ENCODE results near the gene FRYL. TPM values are rescaled to one million over a fixed set of nuclear protein-coding genes. Genes with fewer than 3 reads are reported as not detected.

FRYL gene
- total RNA-seq, 1 donor from 2014 or later = 31.7 TPM

- TF ChIP-seq CTCF (IDR thresholded peaks at IDR 0.05; ENCODE audit: insufficient read depth, low read length, poor library complexity, severe bottlenecking) = no peak
- no peak for DNase-seq (ENCODE audit: low read depth)
- H3K36me3 ChIP-seq (ENCODE audit: control insufficient read depth, insufficient read depth, low read length) = peaks cover 1% of the 10 kb centered on the region
- H3K27me3 ChIP-seq (ENCODE audit: control insufficient read depth, insufficient read depth, low read length) = no peaks in the 10 kb centered on the region
- no peak overlapping the region for H3K4me3 ChIP-seq (ENCODE audit: low read depth, low read length)
Observed at GRCh38 chr4:48504026-48504330, 276.1 kb downstream of the FRYL start.

- Histone ChIP-seq H3K27me3 (ENCODE audit: control insufficient read depth, insufficient read depth, low read length) (no peaks in the 10 kb centered on the region), H3K36me3 (ENCODE audit: control insufficient read depth, insufficient read depth, low read length) (no peaks in the 10 kb centered on the region), H3K4me3 (ENCODE audit: low read depth, low read length) (no peak overlapping the region)
- DNase-seq (ENCODE audit: low read depth) = no peak
- TF ChIP-seq CTCF (IDR thresholded peaks at IDR 0.05; ENCODE audit: insufficient read depth, low read length, poor library complexity, severe bottlenecking) = no peak
Observed at GRCh38 chr4:48503233-48504025, 276.6 kb downstream of the FRYL start.

GRCh38 chr4:48499551-48500066 lies 280.5 kb downstream of the FRYL start:
- no peaks in the 10 kb centered on the region for H3K27me3 ChIP-seq (ENCODE audit: control insufficient read depth, insufficient read depth, low read length)
- no peak for TF ChIP-seq CTCF (IDR thresholded peaks at IDR 0.05; ENCODE audit: insufficient read depth, low read length, poor library complexity, severe bottlenecking)

DNA sequence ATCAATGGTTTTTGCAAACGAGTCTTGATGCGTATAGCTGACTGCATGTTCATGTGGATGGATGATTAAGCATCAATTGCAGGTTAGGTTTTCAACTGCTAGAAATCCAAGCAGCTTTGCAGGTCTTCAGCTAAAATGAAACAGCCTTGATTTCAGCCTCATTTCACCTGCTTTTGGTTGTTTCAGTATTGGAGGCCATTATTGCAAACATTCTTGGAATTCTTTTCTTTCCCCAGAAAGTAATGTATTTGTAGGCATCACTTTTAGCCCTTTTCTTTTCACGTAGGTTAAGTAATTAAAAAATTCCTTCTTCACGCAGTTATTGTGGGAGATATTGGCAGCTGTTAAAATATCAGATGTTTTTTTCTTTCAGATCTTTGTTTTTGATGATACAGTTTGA lies 281.2 kb downstream of the FRYL start:
- Histone ChIP-seq H3K27me3 (ENCODE audit: control insufficient read depth, insufficient read depth, low read length) (no peaks in the 10 kb centered on the region), H3K36me3 (ENCODE audit: control insufficient read depth, insufficient read depth, low read length) (no peaks in the 10 kb centered on the region), H3K4me3 (ENCODE audit: low read depth, low read length) (no peak overlapping the region)
- no peak for TF ChIP-seq CTCF (IDR thresholded peaks at IDR 0.05; ENCODE audit: insufficient read depth, low read length, poor library complexity, severe bottlenecking)
- no peak for DNase-seq (ENCODE audit: low read depth)

More at GRCh38 chr4:48499551-48500066, 280.5 kb downstream of the FRYL start:
- no peaks in the 10 kb centered on the region for H3K36me3 ChIP-seq (ENCODE audit: control insufficient read depth, insufficient read depth, low read length)
- no peak for DNase-seq (ENCODE audit: low read depth)
- no peak overlapping the region for H3K4me3 ChIP-seq (ENCODE audit: low read depth, low read length)

DNA sequence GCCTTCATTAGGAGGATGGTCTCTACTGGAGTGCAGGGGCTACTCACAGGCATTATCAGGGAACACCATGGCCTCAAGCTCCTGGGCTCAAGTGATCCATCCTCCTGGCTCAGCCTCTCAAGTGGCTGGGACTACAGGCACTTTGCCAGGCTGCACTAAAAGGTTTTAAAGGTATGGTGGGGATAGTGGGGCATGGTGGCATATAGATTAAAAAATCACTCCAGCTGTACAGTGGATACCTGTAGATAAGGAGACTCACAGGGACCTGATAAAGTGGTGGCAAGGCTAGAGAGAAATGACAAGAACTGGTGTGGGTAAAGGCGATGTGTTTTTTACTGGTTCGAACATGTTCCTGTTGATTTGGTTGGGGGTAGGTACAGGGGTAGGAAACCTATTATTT lies 284.1 kb downstream of the FRYL start:
- Histone ChIP-seq H3K27me3 (ENCODE audit: control insufficient read depth, insufficient read depth, low read length) (peaks cover 9% of the 10 kb centered on the region), H3K36me3 (ENCODE audit: control insufficient read depth, insufficient read depth, low read length) (no peaks in the 10 kb centered on the region), H3K4me3 (ENCODE audit: low read depth, low read length) (no peak overlapping the region)
- no peak for TF ChIP-seq CTCF (IDR thresholded peaks at IDR 0.05; ENCODE audit: insufficient read depth, low read length, poor library complexity, severe bottlenecking)
- no peak for DNase-seq (ENCODE audit: low read depth)

All from kidney epithelial cell (primary cell).